ENCODE results near the gene GAK. TPM values are rescaled to one million over a fixed set of nuclear protein-coding genes. Genes with fewer than 3 reads are reported as not detected.

GAK gene
- total RNA-seq, 1 donor: 44.0 TPM

DNA sequence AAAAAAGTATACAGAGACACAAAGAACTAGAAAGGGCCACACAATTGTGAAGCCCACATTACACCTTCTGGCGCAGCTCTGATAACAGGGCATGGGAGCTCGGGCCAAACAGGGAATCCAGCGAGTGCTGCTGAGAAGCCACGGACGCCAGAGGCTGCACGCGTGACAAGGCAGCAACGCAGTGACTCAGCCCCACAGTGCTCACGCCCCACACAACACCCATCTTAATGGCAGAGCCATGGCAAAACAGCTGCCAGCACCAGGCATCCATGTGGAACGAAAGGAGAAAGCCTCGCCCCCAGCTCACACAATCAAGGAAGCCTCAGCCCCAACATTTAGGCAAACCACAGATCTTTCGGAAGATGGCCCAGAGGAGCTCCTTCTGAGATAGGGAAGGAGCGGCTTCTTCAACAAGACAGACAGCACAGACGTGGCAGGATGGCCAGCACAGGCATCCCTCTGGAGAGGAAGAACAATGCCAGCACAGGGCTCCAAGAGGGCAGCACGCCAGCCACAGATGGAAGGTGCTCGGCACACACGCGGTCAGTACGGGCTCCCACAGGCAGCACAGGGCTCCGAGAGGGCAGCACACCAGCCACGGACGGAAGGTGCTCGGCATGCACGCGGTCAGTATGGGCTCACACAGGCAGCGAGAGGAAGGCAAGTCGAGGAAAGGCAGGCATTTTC, 33.1 kb downstream of the GAK start:
- TF ChIP-seq, protein P1, sequence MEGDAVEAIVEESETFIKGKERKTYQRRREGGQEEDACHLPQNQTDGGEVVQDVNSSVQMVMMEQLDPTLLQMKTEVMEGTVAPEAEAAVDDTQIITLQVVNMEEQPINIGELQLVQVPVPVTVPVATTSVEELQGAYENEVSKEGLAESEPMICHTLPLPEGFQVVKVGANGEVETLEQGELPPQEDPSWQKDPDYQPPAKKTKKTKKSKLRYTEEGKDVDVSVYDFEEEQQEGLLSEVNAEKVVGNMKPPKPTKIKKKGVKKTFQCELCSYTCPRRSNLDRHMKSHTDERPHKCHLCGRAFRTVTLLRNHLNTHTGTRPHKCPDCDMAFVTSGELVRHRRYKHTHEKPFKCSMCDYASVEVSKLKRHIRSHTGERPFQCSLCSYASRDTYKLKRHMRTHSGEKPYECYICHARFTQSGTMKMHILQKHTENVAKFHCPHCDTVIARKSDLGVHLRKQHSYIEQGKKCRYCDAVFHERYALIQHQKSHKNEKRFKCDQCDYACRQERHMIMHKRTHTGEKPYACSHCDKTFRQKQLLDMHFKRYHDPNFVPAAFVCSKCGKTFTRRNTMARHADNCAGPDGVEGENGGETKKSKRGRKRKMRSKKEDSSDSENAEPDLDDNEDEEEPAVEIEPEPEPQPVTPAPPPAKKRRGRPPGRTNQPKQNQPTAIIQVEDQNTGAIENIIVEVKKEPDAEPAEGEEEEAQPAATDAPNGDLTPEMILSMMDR (IDR thresholded peaks at IDR 0.05; ENCODE audit: insufficient read depth, low read depth, low read length): no peak
- no peak overlapping the region for H3K4me3 ChIP-seq (ENCODE audit: low read depth, low read length)
- no peak for DNase-seq (ENCODE audit: low read depth)

DNA sequence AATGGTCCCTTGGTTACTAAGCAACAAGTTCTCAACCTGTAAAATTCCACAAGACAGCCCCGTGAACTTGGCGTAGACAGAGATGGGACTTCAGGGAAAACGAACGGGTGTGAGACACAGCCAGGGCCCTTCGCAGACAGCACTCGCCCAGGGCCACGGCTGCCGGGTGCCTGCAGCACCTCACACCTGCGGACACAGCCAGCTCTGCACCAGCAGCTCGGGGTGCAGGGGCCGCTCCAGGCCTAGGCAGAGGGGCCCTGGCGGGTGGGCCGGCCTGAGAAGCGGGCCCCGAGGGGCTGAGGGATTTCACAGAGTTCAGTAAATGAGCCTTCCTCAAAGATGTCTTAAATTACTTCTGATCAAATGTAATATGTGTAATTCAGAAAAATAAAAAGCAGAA, 34.0 kb downstream of the GAK start:
- H3K4me3 ChIP-seq (ENCODE audit: low read depth, low read length): no peak overlapping the region
- TF ChIP-seq, protein P1 (IDR thresholded peaks at IDR 0.05; ENCODE audit: insufficient read depth, low read depth, low read length): no peak
- no peak for DNase-seq (ENCODE audit: low read depth)

- DNase-seq (ENCODE audit: low read depth): no peak
- H3K4me3 ChIP-seq (ENCODE audit: low read depth, low read length): no peak overlapping the region
- TF ChIP-seq, protein P1 (IDR thresholded peaks at IDR 0.05; ENCODE audit: insufficient read depth, low read depth, low read length): no peak
These were observed 35.5 kb downstream of the GAK start for GRCh38 chr4:896630-897029.

GRCh38 chr4:896216-896615, 35.9 kb downstream of the GAK start:
- no peak overlapping the region for H3K4me3 ChIP-seq (ENCODE audit: low read depth, low read length)
- TF ChIP-seq, protein P1 (IDR thresholded peaks at IDR 0.05; ENCODE audit: insufficient read depth, low read depth, low read length): no peak
- no peak for DNase-seq (ENCODE audit: low read depth)

DNA sequence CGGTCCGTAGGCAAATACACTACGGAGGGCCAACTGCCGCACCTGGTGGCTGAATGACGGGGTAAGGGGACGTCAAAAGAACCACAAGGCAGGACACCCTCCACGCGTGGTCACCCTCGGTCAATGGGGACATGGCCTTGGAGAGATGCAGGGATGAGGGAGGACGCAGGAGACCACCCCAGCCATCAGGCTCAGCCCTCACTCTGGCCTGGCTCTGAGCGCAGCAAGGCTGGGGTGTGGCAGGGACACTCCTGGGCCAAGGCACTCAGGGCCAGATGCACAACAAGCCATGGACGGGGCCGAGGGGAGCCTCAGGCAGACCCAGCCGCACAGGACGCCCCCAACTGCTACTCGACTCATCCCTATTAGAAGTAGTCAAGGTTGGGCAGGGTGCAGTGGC, 36.5 kb downstream of the GAK start:
- H3K4me3 ChIP-seq (ENCODE audit: low read depth, low read length): no peak overlapping the region
- no peak for DNase-seq (ENCODE audit: low read depth)

DNA sequence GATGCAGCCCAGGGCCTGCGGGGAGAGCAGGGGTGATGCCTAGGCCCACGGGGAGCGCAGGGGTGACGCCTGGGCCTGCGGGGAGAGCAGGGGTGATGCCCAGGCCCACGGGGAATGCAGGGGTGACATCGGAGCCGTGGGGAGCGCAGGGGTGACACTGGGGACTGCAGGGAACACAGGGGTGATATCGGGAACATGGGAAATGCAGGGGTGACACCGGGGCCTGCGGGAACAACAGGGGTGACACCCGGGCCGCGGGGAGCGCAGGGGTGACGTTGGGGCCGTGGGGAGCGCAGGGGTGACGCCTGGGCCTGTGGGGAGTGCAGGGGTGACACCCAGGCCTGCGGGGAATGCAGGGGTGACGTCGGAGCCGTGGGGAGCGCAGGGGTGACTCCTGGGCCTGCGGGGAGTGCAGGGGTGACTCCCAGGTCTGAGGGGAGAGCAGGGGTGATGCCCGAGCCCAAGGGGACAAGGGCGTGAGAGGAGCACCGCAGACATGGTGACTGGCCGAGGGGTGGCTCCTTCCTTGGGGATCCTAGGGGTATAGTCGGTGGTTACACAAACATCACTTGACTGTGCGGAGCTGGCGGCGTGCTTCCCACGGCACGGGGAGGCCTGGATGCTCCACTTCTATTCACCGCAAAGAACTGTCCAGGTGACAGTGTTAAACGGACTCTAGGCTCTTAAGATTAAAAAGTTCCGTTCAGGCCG, 38.0 kb downstream of the GAK start:
- H3K4me3 ChIP-seq (ENCODE audit: low read depth, low read length): no peak overlapping the region
- TF ChIP-seq, protein P1 (IDR thresholded peaks at IDR 0.05; ENCODE audit: insufficient read depth, low read depth, low read length): no peak
- DNase-seq (ENCODE audit: low read depth): no peak

More for the DNA sequence above, 36.5 kb downstream of the GAK start:
- TF ChIP-seq, protein P1 (IDR thresholded peaks at IDR 0.05; ENCODE audit: insufficient read depth, low read depth, low read length): no peak

Measured in fibroblast of villous mesenchyme (primary cell).